CD4-positive, alpha-beta T cell treated with Interleukin-6 at 100 ng/mL for 8 hours (primary cell): ENCODE measurements around the gene MRTFB.
"Not testable (repeated sequence)": the region's sequence is repeated elsewhere in the genome, so short reads cannot be mapped to it uniquely, and the experiment has no call there.

ENCODE experiments used
- DNase-seq: peaks from one replicate; pipeline ENCODE4 v3.0.0-alpha.2; 2020; ENCODE audit warnings: mixed read lengths, low spot score

Gene MRTFB

GRCh38 chr16:14070877-14071575, at the start of gene MRTFB:
MRTFB (plus strand) TSS chr16:14071319; CDS start chr16:14140607, 69,288 bp downstream.
- DNase-seq: peak; percentile 69

- DNase-seq: not testable (repeated sequence)
These were observed 47.6 kb upstream of the MRTFB start for GRCh38 chr16:14023526-14023925.

GRCh38 chr16:14024283-14024682, 46.8 kb upstream of the MRTFB start:
- DNase-seq: no peak

DNA sequence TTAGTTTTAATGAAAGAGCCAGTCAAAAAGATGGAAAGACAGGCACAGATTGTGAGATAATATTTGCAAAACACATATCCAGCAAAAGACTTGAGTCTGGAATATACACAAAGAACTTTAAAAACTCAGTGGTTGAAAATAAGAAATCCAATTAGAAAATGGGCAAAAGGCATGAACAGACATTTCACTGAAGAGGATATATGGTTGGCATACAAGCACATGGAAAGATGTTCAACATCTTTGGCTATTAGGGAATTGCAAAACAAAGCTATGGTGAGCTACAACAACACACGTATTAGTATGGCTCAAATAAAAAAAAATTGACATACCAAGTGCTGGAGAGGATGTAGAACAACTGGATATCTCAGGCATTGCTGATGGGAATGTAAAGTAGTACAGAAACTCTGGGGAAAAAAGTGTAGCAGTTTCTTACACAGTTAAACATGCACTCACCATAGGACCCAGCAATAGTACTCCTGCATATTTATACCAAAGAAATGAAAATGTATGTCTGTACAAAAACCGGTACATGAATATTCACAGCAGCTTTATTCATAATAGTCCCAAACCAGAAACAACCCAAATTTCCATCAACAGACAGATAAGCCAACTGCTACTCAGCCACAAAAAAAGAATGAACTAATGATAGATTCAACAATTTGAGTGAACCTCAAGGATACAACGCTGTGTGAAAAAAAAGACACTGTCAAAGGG, 44.4 kb upstream of the MRTFB start:
- DNase-seq: no peak

- no peak for DNase-seq
These were observed 42.9 kb upstream of the MRTFB start for GRCh38 chr16:14028202-14028601.

- DNase-seq: no peak
These were observed 41.5 kb upstream of the MRTFB start for GRCh38 chr16:14029658-14030057.

DNA sequence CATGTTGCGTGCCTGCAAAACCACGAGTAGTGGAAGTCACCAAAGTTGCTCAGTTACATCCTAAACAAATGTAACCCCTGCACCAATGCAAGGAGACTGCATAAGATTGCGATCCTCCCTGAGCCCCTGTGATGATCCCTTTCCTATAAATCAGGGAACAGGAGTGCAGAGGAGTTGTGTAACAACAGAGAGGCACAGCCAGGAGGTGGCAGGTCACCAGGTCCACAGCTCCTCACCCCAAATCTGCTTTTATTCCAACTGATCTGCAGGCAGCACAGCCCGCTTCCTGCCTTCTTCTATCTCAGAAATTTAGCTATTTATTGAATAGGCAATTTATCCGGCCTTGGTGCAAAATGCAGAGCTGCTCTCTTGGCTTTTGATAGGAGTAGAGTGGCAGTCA, 36.0 kb upstream of the MRTFB start:
- DNase-seq: no peak

DNA sequence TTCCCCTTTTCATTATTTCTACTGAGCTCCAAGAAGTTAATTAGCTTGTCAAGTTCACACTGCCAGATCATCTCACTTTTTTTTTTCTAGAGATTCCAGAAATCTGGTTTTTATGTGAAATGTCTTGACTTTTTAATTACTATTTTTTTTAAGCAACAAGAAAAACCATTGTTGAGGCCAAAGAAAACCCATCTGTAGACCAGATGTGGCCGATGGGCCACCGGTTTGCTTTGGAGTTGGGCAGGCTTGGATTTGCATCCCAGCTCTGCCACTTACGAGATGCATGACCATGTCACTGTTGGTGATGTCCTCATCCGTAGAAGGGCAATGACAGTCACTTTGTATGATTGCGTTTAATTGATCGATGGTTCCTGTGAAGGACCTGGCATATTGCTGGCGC, 34.2 kb upstream of the MRTFB start:
- DNase-seq: no peak

GRCh38 chr16:14037960-14038359, 33.2 kb upstream of the MRTFB start:
- no peak for DNase-seq

- no peak for DNase-seq
These were observed 30.0 kb upstream of the MRTFB start for GRCh38 chr16:14041164-14041563.

GRCh38 chr16:14042706-14043105, 28.4 kb upstream of the MRTFB start:
- DNase-seq: no peak

DNA sequence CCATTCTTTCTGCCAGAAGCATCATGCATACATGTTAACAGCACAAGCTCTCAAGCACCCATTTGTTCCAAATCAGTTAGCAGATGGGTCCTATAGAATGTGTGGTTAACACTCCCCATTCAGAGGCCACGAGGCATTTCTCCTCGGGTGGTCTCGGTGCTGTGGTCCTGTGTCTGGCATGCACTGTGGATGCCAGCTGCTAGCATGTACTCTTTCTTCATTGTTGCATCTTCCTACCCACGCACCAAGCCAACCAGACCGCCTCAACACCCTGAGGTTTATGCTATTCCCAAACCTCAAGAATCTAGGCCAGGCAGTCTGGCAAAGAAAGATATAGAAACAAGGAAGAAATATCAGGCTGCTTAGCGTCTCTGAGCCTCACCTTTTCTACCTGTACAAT, 27.8 kb upstream of the MRTFB start:
- DNase-seq: no peak

DNA sequence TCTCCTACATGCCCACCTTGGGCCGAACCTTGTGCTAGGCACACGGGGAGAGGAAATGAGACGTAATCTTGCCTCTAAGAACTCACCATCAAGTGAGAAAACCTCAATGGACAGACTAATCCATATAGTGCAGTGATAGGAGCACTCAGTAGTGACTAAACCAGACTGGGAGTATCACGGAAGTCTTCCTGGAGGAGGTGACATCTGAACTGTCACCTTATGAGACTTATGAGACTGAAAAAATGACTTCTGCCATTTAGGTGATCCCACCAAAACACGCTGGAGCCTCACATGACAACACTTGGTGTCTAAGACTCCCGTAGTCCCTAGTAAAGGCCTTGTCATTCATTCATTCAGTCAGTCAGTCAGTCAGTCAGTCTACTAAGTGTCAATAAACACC, 27.3 kb upstream of the MRTFB start:
- no peak for DNase-seq

DNA sequence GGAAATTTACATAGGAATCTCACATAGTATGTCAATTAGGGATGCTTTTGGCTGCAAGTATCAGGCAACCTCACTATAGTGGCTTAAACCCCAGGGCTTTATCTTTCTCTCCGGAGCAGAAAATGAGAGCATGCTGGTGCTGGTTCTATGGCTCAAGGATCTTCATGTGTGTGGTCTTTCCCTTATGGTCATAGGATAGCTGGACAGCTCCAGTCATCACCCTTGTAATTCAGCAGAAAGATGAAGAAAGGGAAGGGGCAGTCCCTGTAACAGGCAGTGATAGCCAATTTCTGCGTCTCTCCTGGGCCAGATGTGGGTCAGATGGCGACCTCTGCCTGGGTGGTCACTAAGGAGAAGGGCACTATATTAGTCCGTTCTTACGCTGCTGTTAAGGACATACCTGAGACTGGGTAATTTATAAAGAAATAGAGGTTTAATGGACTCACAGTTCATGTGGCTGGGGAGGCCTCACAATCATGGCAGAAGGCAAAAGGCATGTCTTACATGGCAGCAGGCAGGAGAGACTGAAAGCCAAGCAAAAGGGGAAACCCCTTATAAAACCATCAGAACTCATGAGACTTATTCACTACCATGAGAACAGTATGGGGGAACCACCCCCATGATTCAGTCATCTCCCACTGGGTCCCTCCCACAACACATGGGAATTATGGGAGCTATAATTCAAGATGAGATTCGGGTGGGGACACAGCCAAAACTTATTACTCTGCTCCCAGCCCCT, 23.8 kb upstream of the MRTFB start:
- not testable (repeated sequence) for DNase-seq

- no peak for DNase-seq
These were observed 20.7 kb upstream of the MRTFB start for GRCh38 chr16:14050291-14051027.

GRCh38 chr16:14051103-14051729, 19.9 kb upstream of the MRTFB start:
- no peak for DNase-seq

DNA sequence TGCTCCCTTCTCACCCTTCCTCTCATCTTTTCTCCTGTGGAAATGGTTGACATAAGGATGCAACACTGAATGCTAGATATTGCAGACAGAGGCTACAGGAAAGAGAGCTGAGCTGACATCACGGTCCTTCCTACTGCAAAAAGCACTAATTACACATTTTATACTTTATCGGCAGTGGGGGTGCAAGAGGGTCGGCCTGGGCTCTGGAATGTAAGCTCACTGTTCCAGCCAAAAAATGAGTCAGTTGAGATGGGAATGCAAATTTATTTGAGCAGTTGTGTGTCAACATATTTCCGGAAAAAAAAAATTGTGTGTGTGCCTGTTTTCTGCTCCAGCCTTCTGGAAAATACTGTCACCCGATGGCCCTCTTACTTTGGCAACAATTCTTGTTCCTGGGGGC, 14.1 kb upstream of the MRTFB start:
- DNase-seq: no peak

DNA sequence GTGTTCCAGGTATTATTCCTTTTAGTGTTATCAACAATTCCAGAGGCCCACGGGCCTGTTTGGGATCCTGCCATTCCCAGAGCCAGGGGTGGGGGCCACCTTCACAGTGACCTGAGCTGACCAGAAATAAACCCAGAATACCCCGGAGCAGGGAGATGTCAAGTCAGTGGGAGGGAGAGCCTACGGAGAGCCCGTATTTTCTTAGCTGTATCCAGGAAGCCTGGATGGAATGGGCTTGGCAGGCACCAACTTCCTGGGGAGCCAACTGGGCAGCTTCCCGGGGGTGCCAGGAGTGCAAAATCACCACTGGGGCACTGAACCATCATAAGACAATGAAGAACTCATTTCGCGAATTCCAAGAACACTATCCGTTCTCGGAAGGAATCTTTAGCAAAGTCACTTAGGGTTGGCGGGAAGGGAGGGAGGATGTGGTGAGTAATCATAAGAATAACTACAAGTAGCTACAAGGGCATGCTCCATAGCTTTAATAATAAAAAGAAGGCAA, 13.2 kb upstream of the MRTFB start:
- no peak for DNase-seq

- DNase-seq: no peak
These were observed 9.3 kb upstream of the MRTFB start for GRCh38 chr16:14061732-14062259.

- no peak for DNase-seq
These were observed 8.9 kb upstream of the MRTFB start for GRCh38 chr16:14062261-14062660.
